Lung microvascular endothelial cell (primary cell): ENCODE measurements around the gene ADAMTS15. TPM values are rescaled to one million over a fixed set of nuclear protein-coding genes. Genes with fewer than 3 reads are reported as not detected.

Experiments used
- DNase-seq, 2 donors: peaks; one replicate each; pipeline versions ENCODE4 v3.0.0 to v3.0.0-alpha.2; 2010; ENCODE audit warnings: low read depth in 2 of 2
- total RNA-seq: library from RNA; depleted of rRNA; stranded (reverse); fragments of >200 nt; gene quantifications from 2 replicates; pipeline ENCODE4 v1.2.1, GENCODE V29; 2014

Gene ADAMTS15
- total RNA-seq, 1 donor from 2014 or later = 4.0 TPM

DNA sequence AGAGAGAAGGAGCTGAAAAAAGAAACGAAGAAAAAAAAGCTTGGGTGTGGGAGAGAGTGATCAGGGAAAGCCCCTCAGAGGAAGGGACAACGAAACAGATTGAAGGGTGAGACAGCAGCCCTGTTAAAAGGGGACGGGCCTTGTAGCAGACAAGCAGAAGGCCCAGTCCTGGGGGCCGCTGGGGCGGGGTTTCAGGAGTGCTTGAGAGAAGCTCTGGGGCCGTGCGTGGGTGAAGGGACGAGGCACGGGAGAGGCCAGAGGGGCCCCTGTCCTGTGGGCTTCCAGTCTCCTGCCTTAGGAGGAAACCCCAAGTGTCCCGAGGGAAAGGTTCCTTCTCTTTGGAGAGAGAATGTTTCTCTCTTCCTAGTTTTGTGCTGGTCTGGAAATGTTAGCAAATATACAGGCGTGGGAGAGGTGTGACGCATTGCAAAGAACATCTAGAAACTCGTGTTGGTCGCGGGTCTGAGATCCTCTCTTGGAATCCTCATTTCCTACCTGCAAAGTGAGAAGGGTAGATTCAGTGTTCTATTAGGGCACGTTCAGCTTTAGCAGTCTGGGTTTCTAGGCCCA is 28.6 kb downstream of the ADAMTS15 start:
- no peak for DNase-seq

DNA sequence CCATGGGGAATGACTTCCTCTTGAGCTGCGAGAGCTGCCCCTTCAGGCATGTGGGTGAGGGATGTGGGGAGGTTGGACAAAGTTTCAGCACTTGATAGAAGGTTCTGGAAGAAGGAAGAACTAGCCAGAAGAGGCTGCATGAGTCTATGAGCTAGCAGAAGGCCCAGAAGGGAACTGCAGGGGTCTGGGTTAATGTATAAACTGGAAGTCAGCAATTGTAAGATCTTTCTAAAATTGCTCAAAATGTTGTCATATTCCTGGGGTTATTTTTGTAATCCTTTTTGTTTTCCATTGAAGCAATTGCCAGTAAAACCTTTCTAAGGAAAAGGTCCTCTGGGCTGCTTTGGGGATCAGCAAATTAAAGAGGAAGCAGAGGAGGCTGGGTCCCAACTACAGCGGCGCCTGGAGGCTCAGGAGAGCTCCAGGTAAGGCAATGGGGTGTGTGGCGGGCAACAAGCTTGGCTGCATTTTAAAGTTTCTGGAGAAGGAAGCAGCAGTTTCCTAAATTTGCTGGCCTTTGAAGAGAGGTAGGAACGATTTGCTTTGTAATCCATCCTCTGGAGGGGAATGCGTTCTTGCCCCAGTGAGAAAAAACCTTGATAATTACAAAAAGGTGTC is 29.2 kb downstream of the ADAMTS15 start:
- DNase-seq = no peak

DNA sequence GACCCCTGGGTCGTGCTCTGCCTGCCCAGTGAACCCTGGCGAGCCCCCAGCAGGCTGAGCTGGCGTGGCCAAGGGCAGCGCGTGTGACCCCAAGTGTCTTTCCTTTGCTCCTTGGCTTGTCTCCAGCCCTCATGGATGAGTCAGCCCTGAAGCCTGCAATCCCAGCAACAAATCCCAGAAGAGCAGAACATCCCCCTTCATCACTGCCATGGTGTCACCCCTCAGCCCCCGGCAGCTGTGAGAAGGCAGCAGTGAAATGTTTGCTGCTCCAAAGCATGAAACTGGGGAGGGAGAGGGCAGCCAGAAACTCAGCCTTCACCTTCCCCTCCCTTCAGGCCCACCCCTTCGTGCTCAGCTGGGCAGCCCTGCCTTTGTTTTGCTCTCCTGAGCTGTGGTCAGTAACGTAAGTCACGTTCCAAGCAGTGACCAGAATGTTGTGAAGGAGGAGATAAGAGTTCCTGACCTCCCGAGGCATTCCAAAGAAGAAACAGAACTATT is 29.8 kb downstream of the ADAMTS15 start:
- DNase-seq = peak; percentile 64 to 83

DNA sequence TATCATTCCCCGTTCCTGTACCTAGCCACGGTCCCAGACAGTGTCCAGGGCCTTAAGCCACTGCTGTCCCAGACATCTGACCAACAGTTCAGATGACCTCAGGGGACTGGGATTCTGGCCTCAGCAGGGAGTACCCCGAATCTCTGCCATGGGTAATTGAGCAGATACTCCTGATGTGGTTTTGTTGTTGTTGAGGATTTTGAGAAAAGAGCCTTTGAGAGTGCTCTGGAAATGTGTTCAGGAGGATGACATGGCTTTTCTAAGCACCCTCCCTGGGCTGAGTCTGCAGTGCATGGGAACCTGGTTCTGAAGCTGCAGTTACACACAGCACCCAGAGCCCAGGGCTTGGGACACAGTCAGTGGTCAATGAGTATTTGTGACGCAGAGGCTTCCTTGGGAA is 30.4 kb downstream of the ADAMTS15 start:
- DNase-seq = no peak

DNA sequence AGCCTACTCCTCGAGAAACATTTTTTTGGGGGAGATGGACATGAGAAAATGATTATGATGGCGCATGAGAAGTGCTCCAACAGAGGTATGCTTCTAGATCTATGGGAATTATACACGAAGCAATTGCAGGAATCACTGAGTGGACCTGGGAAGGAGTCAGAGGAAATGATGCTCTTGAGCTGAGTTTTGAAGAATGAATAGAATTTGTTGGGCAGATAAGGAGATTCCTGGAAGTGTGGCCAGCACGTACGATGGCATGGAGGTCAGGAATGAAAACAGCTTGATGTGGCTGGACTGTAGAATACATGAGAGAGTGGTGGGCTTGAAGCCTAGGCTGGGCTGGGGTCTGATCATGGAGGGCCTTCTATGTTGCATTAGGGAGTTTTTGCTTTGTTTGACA is 31.7 kb downstream of the ADAMTS15 start:
- DNase-seq = no peak

DNA sequence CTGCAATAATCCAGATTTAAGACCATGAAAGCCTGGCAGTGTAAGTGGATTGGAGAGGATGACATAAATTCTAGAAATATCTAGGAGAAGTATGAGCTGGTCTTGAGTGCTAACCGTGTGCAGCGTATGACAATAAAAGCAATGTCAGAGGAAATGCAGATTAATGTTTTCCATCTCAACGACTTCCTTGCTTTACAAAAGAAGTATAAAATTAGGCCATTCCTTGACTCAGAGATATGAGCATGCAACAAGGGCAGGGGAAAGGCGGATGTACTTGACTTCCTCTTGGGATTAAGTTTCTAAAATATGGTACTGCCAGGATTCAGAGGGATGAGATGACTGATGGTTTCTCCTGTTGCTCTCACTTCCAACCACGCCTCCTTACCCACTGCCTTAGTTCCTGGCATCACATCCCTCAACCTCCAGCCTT is 32.3 kb downstream of the ADAMTS15 start:
- DNase-seq = peak in 1 of 2 donors; percentile 80

DNA sequence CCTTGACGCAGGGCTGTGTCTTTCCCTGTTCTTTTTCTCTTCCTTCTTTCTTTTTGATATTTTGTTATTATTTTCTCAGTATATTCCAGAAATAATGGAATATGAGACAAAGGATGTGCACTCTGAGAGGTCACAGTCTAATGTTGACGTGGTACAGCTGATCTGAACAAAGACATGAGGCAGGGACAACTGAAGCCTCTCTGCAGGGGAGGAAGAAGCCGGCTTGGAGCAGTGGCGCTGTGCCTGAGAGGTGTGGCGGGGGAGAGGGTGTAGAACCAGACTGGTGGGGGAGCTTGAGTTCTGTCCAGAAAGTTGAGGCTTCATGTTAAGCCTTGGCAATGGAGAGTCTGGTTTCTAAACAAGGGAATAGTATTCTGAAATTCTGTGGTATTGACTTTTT is 34.7 kb downstream of the ADAMTS15 start:
- no peak for DNase-seq

DNA sequence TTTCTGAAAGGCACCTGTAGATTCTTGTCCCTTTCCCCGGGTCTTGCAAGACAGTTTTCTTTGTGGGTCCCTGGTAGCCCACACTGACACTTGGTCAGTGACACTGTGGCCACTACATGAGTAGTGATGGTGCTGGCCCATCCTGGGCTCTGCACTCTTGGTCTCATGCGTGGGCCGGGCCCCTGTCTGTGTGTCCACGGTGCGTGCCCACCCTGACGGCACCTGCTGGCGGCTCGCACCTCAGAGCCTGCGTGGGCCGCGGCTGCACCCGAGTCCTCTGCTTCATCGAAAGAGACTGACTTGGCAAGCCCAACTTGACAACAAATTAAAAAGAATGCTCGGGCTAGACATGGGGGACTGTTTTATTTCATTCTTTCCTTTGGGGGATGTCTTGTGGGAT is 37.5 kb downstream of the ADAMTS15 start:
- DNase-seq = no peak

DNA sequence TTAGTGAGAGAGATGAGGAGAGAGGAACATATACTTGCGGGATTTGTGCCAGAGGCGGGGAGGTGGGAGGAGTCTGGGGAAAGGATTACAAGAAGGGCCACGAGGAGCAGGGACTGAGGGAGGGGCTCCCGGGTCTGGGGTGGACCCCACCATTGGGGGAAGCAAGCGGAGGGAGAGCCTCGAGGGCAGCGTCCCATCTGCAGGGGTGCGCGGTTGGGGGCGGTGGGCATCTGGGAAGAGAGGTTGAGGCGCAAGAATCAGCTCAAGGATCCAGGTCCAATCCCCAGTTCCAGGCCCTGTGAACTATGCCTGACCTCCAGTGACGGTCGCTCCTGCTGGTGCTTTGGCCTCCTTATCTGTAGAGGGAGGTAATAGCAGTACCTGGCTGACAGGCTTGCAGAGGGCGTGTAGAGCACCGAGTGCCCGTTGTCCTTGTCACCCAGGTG is 38.0 kb downstream of the ADAMTS15 start:
- DNase-seq = no peak

DNA sequence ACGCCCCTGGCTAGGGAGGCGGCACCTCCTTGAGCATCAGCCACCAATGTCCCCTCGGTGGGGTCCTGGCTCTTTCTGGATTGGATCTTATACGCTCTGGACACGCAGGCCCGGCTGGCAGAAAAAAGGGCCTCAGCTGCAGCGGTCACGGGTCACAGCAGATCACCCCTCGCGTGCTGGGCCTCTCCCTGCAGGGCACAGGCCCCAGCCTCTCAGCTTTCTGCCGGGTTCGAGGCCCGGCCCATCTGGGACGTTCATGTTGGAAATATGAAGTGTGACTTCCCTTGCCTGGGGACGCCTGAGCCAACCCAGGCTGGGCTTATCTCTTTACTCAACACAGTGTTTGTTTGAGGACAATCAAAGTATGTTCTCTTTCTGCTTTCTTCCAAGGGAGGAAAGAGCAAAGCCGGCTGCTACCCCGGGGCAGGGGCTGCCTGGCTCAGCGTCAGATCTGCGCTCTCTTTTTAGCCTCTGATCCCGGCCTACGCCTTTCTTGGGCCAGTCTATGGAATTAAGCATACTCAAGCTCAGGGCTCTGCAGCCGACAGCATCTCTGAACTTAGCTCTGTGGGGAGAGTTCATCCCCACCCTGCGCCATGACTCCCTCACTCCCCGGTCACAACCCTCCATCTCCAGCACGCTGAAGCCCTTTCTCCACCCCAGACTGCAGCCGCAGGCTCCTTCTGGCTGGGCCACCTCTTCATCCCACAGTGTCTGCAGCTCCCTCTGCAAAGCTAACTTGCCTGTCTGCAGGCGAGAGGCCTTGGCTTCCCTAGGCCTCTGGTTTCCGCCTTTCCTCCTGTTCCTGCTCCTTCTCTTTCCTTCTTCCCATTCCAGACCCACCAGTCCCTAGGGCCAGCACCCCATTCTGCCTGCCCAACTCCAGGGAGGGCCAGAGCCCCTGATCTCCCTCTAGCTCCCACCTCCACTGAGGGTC is 38.8 kb downstream of the ADAMTS15 start:
- DNase-seq = no peak

DNA sequence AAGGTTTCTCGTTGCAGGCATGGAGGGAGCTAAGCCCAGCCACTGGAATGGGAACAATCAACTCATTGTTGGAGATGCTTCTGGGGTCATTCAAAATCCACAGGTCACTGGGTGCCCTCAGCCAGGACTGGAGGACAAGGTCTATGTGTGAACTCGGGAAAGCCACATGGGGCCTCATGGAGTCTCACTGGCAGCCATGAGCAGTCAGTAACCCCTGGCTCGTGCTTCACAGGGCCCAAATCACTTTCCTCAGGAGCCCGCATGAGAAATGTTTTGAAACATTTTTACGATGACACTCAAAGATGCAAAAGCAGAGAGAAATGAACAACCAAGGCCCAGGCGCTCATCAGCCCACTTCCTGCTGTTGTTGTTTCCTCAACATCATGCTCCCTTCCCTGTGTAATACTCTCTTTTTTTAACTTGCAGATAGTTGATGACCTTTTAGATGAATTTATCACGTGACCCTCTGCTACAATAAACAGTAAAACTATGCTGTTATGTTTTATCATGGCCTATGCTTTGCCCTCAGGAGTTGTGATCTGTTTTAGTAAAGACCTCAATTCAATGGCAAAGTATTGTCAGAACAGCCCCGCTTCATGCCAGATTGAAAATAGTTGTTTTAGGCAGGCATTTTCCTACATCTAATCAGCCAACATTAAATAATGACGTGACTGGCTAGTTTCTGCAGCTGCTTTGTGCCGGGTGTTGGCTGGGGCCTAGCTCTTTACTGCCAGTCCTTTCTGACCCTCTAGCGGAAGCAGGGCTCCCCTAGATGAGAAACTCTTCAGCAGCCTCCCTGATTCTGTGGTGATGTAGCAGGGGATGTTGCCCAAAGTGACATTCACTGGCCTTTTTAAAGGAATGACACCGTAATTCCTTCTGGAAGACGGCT is 39.7 kb downstream of the ADAMTS15 start:
- DNase-seq = no peak

DNA sequence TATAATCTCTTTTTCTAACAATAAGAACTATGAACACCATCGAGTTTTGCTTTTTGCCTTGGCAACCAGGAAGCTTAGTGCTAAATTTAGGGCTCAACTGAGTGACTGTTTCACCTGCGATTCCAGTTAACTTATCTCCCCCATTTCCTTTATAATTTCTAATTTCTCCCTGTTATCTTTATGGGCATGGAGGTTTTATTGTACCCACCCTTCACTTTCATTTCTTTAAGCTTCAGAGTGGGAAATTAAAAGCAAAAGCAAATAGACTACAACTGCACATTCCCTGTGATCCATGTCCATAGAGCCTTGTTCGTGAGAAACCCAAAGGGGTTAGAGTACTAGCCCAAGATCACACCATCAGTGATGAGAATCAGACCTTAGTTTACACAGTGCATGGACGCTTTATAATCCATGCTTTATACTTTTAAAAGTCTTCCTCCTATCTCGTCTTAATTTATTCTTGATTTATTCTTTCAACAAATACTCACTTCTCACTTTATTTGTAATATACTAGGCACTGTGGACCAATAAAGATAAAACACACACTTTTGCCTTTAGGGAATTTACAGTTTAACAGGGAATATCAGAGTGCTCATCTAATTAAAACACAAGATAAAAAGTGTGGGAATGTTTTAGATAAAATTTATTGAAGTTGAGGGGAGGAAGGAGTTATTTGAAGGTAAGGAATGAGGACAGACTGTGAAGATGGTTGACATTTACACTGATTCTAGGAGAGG is 40.6 kb downstream of the ADAMTS15 start:
- DNase-seq = no peak

DNA sequence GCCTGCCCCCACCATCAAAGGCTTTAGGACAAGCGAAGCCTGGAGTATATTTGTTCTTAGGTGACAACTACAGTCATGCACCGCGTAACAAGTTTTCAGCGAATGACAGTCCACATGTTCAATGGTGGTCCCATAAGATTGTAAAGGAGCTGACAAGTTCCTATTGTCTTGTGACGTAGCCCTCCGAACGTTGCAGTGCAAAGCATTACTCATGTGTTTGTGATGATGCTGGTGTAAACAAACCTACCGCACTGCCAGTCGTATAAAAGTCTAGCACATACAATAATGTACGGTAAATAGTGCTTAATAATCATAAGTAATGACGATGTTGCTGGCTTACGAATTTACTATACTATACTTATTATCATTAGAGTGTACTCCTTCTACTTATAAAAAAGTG is 41.3 kb downstream of the ADAMTS15 start:
- DNase-seq = no peak

DNA sequence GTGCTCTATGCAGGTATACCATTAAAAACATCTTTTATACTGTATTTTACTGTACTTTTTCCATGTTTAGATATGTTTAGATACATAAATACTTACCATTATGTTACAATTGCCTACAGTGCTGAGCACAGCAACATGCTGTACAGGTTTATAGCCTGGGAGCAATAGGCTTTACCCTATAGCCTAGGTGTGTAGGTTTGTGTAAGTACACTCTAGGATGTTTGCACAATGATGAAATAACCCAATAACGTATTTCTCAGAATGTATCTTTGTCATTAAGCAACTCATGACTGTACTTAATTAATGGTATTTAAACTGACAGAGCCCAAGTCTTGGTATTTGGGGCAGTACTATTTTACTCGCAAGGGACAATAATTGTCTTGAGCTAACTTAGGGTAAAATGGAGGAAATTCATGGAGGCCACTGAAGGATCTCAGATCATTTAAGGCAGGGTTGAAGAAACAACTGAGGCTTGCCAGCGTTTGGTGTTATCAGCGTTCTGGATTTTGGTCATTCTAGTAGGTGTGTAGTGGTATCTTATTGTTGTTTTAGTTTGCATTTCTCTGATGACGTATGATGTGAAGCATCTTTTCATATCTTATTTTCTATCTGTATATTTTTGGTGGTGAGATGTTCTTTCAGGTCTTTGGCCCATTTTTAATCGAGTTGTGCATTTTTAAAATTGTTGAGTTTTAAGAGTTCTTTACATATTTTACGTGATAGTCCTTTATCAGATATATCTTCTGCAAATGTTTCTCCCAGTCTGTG is 42.4 kb downstream of the ADAMTS15 start:
- no peak for DNase-seq

DNA sequence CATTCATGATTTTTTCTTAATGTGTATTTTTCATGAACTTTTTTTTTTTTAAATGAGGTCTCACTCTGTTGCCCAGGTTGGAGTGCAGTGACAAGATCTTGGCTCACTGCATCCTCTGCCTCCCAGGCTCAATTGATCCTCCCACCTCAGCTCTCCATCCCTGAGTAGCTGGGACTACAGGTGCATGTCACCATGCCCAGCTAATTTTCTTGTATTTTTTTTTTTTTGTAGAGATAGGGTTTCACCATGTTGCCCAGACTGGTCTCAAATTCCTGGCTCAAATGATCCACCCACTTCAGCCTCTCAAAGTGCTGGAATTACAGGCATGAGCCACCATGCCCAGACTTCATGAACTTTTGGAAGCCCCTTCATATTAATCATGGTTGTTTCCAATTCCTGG is 49.7 kb downstream of the ADAMTS15 start:
- no peak for DNase-seq

DNA sequence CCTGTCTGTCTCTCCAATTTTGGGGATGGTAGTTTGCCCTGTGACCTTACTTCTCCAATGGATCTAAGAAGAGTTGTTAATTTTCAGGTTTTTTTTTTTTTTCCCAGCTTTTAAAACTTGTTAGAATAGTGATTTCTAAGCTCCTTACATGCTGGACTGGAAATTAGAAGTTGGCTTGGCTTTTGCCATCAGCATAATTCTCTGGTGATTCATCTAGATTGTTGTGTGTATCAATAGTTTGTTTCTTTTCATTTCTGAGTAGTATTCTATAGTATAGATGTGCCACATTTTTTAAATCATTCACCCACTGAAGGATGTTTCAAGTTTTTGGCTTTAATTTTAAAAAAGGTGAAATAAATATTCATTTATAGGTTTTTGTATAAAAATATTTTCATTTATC is 51.4 kb downstream of the ADAMTS15 start:
- no peak for DNase-seq

DNA sequence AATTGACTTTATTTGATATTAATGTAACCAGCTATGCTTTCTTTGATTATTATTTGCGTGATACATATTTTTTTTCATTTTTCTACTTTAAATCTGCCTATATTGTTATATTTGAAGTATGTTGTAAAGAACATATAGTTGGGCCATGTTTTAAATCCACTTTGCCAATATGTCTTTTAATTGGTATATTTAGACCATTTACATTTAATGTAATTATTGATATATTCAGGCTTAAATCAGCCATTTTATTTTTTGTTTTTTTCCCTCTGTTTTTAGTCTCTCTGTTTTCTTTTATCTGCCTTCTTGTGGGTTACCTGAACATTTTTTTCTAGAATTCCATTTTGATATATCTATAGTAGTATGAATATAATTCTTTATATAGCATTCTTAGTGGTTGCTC is 55.9 kb downstream of the ADAMTS15 start:
- no peak for DNase-seq

DNA sequence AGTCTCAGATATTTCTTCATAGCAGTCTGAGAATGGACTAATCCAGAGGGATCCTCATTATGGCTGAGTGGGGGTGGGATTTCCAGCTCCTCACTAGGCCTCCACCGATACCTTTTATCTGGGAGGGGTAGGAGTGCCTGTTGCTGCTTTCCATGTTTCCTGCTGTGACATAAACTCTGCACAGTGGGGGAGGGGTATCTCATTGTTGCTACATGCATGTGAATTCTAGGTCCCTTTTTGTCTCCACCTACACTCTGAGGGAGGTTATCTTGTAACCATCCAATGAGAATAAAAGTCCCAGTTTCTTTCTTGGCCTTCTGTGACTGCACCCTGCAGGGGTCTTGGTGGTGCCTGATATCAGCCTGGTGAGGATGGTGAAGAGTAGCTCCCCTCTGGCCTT is 60.5 kb downstream of the ADAMTS15 start:
- DNase-seq = no peak

DNA sequence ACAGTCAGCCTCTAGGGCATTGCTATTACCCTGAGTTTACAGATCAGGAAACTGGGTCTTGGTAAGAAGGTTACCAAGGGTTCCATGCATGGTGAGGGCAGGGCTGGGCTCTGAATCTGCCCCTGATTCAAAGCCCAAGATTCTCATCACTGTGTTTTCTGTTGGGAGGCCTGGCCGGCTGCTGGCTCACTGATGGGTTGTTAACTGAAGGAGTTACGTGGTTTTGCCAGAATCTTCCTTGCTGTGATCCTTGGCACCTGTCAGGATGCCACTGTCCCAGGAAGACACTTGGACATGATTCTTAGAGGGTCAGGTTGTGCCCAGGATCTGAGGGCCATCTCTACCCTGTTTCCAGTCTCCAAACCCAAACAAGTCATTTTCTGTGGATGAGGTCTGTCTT is 61.5 kb downstream of the ADAMTS15 start:
- no peak for DNase-seq
